ENCODE results near the gene TTLL11.

Gene TTLL11

DNA sequence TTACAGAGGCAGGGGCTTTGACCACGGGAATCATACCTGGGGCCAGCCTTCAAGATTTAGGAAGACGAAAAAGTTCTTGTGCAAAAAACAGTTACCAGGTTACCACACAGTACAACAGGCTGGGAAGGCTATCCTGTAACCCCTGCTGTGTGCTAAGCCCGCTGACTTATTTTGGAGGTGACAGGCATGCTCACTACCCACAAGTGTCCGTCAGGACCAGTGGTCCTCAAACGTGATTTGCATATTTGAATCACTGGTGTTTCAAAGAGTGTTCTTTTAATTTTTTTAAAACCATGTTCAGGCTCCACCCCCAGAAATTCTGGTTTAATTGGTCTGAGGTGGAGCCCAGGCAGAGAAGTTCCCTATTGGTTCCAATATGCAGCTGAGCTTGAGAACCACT, 146.6 kb downstream of the TTLL11 start:
- DNase-seq (ENCODE audit: low read depth) = no peak
- H3K4me3 ChIP-seq (ENCODE audit: low read depth, low read length) = no peak overlapping the region
- TF ChIP-seq, protein P1, sequence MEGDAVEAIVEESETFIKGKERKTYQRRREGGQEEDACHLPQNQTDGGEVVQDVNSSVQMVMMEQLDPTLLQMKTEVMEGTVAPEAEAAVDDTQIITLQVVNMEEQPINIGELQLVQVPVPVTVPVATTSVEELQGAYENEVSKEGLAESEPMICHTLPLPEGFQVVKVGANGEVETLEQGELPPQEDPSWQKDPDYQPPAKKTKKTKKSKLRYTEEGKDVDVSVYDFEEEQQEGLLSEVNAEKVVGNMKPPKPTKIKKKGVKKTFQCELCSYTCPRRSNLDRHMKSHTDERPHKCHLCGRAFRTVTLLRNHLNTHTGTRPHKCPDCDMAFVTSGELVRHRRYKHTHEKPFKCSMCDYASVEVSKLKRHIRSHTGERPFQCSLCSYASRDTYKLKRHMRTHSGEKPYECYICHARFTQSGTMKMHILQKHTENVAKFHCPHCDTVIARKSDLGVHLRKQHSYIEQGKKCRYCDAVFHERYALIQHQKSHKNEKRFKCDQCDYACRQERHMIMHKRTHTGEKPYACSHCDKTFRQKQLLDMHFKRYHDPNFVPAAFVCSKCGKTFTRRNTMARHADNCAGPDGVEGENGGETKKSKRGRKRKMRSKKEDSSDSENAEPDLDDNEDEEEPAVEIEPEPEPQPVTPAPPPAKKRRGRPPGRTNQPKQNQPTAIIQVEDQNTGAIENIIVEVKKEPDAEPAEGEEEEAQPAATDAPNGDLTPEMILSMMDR (IDR thresholded peaks at IDR 0.05; ENCODE audit: control insufficient read depth, extremely low read depth, insufficient read depth) = no peak

DNA sequence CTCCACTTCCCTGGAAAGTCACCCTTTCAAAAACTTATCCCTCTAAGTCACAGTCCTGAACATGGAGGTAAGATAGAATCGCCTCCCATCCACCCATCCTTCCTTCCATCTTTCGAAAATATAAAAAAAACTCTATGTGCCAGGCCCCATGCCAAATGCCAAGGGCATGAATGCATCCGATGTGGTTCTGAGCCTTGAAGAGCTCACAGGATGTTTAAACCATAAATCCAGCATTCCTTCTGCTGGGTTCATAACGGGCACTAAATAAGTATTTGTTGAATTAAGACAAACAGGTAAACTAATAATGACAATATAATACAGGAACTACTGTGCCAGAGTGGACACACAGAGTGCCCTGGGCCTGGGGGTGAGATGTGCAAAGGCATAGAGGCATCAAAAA, 147.3 kb downstream of the TTLL11 start:
- no peak overlapping the region for H3K4me3 ChIP-seq (ENCODE audit: low read depth, low read length)
- TF ChIP-seq, protein P1 (IDR thresholded peaks at IDR 0.05; ENCODE audit: control insufficient read depth, extremely low read depth, insufficient read depth) = no peak
- no peak for DNase-seq (ENCODE audit: low read depth)

DNA sequence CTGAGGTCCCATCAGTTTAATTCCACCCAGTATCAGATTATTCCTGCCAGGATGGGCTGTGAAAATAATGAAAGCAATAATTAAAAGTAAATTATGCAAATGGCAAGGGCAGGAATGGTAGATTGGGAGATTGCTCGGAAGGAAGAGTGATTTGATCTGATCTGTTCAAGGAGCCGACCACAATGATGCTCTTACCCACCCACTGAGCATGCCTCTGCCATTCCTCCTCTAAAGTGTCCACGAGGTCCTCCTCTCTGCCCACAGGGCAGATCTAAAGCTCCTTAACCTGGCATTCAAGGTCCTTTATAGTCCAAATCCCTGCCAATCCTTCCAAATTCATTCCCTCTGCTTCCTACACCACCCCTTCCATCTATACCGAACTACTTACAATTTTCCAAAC, 147.8 kb downstream of the TTLL11 start:
- TF ChIP-seq, protein P1 (IDR thresholded peaks at IDR 0.05; ENCODE audit: control insufficient read depth, extremely low read depth, insufficient read depth) = no peak
- H3K4me3 ChIP-seq (ENCODE audit: low read depth, low read length) = no peak overlapping the region
- DNase-seq (ENCODE audit: low read depth) = no peak

DNA sequence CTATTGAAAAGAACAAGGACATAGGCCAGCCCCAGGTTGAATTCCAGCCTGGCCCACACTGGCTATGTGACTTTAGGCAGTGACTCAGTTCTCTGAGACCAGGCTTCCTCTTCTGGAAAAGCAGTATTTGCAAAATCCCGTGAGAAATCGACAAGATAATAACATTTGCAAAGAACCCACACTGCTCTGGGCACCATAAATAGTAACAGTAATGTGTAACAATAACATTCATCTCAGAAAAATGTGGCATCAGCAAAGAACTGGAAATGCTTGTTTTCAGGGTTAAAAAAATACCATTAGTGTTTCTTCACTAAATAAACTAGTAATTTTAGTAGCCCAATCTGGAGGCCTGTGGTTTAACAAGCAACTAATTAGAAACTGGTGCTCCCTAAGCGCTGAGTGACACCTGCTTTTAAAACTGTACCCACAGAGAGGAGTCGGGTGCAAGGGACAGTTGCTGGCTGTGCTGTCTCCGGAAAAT, 148.4 kb downstream of the TTLL11 start:
- DNase-seq (ENCODE audit: low read depth) = no peak
- H3K4me3 ChIP-seq (ENCODE audit: low read depth, low read length) = no peak overlapping the region
- TF ChIP-seq, protein P1 (IDR thresholded peaks at IDR 0.05; ENCODE audit: control insufficient read depth, extremely low read depth, insufficient read depth) = no peak

DNA sequence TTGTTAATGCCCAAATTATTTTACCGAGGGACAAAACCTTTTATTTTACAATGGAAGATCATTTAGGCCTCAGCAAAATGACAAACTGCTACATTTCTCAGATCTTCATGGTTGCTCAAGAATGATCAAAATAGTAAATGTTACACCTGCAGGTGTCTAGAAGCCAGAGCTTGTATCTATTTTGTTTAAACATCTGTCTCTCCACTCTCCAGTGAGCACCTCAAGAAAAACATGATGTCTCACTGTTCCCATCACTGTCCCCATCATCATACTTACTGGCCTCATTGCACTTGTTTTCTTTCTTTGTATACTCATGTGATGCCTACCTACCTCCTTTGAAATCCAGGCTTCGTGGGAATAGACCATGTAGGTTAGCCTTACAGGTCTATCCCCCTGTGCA, 149.6 kb downstream of the TTLL11 start:
- no peak for DNase-seq (ENCODE audit: low read depth)
- TF ChIP-seq, protein P1 (IDR thresholded peaks at IDR 0.05; ENCODE audit: control insufficient read depth, extremely low read depth, insufficient read depth) = no peak
- H3K4me3 ChIP-seq (ENCODE audit: low read depth, low read length) = no peak overlapping the region

DNA sequence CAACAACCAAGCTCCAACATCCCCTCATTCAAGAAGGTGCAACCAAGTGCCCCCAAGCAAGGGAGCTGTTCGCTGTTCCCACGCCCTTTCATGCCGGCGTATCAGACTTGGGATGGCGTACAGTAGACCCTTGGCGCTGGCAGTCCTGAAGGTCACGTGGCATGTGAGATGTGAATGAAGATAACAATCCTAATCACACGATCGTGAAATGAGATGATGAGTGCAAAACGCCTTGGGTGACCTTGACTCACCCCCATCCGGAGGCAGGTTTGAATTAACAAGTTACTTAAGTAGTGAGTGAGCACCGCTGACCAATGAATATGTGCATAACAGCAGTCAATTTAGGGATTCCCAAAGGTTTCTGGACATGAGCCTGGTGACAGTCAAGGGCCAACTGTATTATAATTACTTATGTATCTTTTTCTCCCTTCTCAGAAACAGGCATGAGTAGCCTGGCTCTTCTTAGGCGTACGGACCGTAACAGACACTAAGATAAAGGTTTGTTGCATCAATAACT, 150.2 kb downstream of the TTLL11 start:
- H3K4me3 ChIP-seq (ENCODE audit: low read depth, low read length) = no peak overlapping the region
- TF ChIP-seq, protein P1 (IDR thresholded peaks at IDR 0.05; ENCODE audit: control insufficient read depth, extremely low read depth, insufficient read depth) = no peak

DNA sequence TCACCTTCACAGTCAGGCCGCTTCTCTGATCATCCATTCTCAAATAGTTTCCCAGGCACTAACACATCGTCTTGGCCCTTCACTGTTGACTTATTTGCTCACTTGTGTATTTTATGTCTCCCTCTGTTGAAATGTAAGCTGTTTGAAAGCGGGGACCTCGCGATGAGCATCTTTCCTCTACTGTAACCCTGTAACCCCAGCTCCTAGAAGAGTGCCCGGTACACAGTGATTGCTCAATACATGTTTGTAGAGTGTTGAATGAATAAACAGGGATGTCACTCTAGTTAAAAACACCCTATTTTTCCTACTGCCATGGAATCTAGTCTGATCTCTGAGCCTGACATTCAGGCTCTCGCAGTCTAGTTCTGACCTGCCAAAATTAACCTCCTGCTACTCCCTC, 150.8 kb downstream of the TTLL11 start:
- no peak overlapping the region for H3K4me3 ChIP-seq (ENCODE audit: low read depth, low read length)
- no peak for DNase-seq (ENCODE audit: low read depth)
- TF ChIP-seq, protein P1 (IDR thresholded peaks at IDR 0.05; ENCODE audit: control insufficient read depth, extremely low read depth, insufficient read depth) = no peak

More for the DNA sequence above, 150.2 kb downstream of the TTLL11 start:
- DNase-seq (ENCODE audit: low read depth) = no peak

Measured in LNCaP clone FGC (cell line).